Mucosa of gallbladder (tissue), 1 donor: ENCODE measurements around the gene SPTBN4. TPM values are rescaled to one million over a fixed set of nuclear protein-coding genes. Genes with fewer than 3 reads are reported as not detected.
"Not testable (repeated sequence)": the region's sequence is repeated elsewhere in the genome, so short reads cannot be mapped to it uniquely, and the experiment has no call there.

Experiments
- DNase-seq: peaks from one replicate; pipeline ENCODE4 v3.0.0-alpha.2; 2020; ENCODE audit warnings: low spot score
- total RNA-seq: library from RNA; stranded (reverse); gene quantifications from one replicate; pipeline ENCODE4 v1.2.1, GENCODE V29; 2021
- donor health status: DM: no; HTN: no; CAD: no.

SPTBN4 gene
- total RNA-seq, 1 donor from 2014 or later = 3.5 TPM

DNA sequence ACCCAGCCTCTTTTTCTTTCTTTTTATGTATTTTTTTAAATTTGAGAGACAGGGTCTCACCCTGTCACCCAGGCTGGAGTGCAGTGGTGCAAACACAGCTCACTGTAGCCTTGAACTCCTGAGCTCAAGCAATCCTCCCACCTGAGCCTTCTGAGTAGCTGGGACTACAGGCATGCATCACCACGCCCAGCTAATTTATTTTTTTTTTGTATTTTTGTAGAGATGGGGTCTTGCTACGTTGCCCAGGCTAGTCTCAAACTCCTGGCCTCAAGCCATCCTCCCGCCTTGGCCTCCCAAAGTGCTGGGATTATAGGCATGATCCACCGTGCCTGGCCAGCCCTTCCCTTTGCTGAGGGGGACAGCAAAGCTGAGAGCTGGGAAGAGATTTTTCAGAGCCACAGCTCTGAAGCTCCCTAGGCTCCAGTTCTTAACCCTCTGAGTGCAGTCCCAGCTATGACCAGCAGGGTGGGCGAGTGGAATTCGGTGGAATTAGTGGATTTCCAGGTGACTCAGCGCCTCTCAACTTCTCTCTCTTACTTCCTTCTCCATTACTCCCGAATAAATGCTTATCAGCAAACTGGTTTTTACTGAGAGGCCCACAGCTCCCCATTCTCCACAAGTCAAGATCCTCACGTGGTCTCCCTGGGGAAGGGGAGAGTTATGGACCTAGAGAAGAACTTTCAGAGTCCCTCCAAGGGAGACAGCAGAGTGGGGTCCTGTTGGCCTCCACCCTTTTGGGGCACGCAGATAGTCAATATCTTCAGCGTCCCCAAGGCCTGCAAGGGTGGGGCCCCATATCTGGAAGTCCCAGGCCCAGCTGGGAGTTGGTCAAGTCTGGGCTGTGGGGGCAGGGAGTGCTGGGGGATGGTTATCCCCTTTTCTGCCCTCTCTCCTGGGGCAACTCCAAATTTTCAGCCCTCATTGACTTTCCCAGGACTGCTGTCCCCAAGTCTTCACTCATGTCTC is 2.5 kb upstream of the SPTBN4 start:
- DNase-seq = peak; percentile 90

DNA sequence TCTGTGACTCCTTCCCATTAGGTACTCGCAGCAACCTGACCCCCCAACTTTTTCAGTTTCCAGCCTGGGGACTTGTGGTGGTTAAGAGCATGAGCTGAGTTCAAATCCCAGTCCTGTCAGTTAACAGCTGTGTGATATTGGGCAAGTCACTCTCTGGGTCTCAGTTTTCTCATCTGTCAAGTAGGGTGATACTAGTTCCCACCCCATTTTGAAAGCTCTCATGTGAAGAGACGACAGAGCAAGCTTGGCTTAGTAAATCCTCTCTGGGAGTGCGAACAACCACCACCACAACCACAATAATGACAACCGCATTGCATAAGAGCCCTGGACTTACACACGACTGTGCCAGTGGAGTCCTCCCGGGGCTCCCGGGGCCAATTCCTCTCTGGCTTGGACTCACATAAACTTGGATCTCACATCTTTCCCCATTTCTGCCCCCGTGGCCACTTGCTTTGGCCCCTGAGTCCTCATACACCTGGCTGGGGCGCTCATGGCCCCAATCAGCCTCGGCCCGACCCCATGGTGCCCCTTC is 1.7 kb upstream of the SPTBN4 start:
- no peak for DNase-seq

DNA sequence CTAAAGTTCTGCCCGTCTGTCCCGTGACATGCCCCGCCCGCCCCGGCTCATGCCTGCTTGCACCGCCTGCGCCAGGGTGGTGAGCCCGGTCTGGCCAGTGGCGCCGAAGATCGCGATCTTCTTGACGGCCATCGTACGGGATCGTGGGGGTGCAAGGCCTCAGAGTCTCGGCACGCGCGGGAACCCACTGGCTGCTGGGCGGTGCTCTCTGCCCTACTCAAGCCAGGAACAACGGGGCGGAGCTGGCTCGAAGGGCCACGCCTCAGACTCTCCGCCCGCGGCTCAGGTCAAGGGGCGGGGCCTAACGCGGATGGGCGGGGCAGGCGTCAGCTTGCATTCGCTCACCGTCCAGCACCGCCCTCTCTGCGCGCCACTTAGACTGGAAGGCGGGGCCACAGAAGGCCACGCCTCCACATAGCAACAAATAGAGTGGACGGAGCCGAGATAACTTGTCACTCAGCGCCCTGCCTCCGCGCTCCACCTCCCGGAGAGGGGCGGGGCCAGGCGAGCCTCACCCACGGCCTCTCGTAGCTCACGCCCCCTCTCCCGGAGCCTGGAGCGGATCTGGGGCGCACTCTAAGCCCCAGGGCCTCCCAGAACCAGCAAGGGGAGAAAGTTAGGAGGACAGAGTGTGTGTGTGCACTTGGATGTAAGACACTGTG is 1.1 kb upstream of the SPTBN4 start, which contains the start of gene BLVRB:
Gene BLVRB (minus strand): TSS at position 189 of the 662 bp plus-strand sequence. CDS start 57 bp downstream, at position 132.
- peak; percentile 100 for DNase-seq

DNA sequence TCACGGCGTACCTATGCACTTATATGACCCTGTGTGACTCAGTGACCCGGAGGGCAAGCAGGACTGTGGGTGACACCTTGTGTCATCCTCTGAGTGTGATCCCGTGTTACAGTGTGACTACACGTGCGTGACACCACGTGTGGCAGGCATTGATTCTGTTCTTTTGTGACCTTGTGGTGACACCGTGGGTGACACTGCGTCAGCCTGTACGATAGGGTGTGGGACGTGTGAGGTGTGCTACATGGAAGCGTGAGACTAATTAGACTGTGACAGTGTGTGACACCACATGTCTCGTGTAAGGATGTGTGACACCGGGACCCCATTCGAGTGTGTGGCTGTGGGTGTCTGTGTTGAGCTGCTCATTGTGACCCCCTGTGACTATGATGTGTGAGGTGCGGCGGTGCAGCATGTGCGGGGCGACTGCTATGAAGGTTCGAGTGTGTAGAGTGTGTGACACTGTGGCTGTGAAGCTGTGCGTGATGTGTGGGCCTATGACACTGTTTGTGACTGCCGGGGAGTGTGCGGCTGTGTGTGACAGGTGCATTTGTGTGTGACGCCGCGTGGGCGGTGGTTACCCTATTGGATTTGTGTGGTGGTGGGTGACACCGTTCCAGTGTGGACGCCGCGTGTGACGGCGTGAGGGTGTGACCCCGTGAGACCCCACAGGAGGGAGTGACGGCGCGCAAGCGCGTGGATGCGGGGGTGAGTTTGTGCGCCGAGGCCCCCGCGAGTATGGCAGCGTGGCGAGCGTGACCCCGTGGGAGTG is 399 bp upstream of the SPTBN4 start:
- peak; percentile 18 for DNase-seq

DNA sequence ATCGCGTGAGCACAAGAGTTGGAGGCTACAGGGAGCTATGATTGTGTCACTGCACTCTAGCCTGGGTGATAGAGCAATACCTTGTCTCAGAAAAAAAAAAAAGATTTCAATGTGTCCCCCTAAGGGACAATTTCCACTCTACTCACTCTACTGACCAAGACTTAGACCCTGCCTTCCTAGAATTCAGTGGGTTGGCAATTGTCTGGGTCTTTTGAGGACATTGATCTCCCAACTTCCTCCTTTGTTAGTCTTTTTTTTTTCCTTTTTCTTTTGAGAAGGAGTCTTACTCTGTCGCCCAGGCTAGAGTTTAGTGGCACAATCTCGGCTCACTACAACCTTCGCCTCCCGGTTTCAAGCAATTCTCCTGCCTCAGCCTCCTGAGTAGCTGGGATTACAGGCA is 2.2 kb downstream of the SPTBN4 start:
- no peak for DNase-seq

DNA sequence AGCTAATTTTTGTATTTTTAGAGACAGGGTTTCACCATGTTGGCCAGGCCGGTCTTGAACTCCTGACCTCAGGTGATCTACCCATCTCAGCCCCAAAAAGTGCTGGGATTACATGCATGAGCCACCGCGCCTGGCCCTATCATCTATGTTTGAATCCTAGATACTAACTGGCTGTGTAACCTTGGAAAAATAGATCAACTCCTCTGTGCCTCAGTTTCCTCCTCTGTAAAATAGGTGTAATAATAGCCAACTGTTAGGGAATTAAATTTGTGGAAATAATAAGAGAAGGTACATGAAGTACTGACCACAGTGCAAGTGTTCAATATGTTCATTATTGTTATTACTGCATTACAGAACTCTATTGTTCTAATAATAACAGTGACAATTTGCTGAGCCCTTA is 4.3 kb downstream of the SPTBN4 start:
- DNase-seq = no peak

DNA sequence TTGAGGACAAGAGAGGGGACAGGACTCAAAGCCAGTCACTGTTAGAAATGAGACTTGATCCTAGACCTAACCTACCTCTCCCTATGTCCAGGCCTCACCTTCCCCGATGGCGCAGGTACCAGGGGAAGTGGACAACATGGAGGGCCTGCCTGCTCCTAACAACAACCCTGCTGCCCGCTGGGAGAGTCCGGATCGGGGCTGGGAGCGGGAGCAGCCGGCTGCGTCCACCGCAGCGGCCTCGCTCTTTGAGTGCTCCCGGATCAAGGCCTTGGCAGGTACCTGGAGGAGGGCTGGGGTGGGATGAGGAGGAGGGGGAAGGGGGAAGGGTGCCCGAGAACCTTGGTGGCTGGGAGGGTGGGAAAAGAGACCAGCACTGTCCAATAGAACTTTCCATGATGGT is 5.7 kb downstream of the SPTBN4 start:
- no peak for DNase-seq

DNA sequence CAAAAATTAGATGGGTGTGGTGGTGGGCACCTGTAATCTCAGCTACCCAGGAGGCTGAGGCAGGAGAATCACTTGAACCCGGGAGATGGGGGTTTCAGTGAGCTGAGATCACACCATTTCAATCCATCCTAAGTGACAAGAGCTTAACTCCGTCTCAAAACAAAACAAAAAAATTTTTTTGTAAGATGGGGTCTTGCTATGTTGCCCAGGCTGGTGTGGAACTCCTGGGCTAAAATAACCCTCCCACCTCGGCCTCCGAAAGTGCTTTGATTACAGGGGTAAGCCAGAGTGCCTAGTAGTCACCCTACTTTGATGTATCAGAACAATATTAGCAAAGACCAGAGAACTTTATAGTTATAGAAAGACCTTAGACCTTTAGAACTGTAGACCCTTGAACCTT is 7.9 kb downstream of the SPTBN4 start:
- DNase-seq = no peak

DNA sequence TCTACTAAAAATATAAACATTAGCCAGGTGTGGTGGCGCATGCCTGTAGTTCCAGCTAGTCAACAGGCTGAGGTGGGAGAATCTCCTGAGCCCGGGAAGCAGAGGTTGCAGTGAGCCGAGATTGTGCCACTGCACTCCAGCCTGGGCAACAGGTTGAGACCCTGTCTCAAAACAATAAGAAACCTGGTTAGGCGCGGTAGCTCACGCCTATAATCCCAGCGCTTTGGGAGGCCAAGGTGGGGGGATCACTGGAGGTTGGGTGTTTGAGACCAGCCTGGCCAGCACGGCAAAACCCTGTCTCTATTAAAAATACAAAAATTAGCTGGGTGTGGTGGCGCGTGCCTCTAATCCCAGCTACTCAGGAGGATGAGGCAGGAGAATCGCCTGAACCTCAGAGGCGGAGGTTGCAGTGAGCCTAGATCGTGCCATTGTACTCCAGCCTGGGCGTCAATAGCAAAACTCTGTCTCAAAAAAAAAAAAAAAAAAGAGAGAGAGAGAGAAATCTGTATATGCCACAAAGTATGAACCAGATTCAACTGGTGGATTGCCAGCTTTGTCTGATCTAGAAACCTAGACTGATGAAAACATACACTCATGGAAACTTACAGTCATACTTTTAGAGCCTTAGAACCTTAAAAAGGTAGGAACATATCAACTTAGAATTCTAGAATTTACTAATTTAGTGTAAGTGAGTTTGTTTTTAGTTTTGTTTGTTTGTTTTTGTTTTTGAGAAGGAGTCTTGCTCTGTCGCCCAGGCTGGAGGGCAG is 9.3 kb downstream of the SPTBN4 start:
- DNase-seq = not testable (repeated sequence)

DNA sequence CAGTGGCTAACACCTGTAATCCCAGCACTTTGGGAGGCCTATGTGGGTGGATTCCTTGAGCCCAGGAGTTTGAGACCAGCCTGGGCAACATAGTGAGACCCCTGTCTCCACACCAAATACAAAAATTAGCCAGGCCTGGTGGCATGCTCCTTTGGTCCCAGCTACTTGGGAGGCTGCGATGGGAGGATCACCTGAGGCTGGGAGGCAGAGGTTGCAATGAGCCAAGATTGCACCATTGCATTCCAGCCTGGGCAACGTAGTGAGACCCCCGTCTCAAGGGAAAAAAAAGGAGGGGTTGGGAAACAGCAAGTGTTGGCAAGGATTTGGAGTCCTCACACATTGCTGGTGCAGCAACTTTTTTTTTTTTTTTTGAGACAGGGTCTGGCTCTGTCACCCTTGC is 19.2 kb downstream of the SPTBN4 start:
- no peak for DNase-seq

DNA sequence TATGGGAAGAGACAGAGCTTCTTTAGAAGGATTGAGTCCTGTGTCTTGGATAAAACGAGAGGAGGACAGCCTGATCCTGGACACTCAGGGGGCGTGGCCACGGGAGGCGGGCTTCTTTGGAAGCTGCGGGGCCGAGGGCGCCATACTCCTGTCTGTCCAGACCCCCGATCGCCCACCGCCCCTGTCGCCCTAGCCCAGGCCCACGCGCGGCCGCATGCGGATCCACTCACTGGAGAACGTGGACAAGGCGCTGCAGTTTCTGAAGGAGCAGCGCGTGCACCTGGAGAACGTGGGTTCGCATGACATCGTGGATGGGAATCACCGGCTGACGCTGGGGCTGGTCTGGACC is 23.1 kb downstream of the SPTBN4 start:
- DNase-seq = no peak

DNA sequence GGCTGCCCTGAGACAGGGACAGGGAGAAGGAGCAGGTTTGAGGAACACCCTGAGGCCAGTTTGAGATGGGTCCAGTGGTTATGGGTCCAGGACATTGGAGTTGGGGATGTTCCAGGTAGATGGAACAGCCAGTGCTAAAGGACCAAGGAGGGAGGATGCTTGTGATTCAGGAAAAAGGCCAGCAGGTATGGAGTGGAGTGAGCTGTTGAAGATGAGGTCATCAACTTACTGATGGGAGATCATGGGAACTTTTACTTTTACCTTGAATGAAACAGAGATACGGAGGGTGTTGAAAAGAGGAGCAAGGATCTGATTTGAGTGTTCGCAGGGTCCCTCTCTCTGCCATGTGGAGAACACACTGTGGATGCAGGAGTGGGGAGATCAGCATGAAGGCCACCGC is 25.5 kb downstream of the SPTBN4 start:
- no peak for DNase-seq

DNA sequence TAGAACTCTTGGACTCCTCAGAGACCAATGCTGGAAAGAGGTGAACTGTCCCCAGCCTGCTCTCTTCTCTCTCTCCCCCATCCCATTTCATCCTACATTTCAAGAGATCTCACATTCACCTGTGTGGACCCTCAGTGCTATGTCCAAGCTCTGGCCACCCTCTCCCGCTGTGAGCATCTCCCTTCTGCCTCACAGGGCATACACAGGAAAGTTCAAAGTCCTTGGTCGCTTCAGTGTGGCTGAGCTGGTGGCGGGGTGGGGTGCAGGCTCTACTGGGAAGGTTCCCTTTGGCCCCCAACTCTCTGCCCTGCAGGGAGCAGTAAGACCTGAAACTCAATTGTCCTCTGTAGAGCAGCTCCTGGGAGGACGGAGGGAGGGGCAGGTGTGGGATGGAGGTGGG is 27.0 kb downstream of the SPTBN4 start:
- DNase-seq = no peak

DNA sequence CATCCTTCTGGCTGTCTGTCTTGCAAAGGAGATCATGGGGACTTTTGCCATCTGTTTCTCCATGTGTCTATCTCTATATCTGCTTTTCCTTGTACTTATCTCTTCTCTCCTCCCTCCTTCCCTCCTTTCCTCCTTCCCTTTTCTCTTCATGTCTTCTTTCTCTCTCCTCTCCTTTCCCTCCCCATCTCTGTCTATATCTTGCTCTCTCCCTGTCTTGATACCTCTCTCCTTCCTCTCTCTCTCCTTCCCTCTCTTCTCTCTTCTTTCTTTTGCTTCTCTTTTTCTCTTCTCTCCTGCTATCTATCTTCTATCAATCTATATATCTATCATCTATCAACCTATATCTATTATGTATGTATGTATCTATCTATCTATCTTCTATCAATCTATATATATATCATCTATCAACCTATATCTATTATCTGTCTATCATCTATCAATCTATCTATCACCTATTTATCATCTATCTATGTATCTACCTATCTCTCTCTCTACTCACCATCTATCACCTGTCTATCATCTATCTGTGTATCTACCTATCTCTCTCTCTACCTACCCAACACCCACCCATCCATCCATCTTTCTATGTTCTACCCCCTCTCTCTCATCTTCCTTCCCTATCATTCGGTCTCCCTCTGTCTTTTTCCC is 27.5 kb downstream of the SPTBN4 start:
- no peak for DNase-seq

DNA sequence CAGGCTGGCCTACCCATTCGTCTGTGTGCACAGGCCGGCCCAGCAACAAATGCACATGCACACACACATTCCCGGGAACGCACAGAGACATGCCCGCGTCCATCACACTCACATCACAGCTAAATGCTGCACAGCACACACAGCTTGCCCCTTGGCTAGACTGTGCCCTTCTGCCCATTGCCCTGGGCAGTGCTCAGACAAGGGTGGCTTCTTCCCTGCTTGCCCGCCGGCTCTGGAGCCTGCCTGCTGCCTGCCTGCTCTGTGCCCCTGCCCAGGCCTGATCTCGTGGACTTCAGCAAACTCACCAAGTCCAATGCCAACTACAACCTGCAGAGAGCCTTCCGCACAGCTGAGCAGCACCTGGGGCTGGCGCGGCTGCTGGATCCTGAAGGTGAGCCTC is 30.4 kb downstream of the SPTBN4 start:
- DNase-seq = no peak

DNA sequence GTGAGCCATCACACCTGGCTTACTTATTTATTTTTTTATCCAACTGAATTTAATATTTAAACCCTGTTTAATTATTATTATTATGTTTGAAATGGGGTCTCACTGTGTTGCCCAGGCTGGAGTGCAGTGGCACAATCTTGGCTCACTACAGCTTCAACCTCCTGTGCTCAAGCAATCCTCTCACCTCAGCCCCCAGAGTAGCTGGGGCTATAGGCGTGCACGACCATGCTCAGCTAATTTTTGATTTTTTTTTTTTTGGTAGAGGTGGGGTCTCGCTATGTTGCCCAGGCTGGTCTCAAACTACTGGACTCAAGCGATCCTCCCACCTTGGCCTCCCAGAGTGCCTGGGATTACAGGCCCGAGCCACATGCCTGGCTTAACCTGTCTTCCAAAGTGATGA is 32.5 kb downstream of the SPTBN4 start:
- DNase-seq = no peak

DNA sequence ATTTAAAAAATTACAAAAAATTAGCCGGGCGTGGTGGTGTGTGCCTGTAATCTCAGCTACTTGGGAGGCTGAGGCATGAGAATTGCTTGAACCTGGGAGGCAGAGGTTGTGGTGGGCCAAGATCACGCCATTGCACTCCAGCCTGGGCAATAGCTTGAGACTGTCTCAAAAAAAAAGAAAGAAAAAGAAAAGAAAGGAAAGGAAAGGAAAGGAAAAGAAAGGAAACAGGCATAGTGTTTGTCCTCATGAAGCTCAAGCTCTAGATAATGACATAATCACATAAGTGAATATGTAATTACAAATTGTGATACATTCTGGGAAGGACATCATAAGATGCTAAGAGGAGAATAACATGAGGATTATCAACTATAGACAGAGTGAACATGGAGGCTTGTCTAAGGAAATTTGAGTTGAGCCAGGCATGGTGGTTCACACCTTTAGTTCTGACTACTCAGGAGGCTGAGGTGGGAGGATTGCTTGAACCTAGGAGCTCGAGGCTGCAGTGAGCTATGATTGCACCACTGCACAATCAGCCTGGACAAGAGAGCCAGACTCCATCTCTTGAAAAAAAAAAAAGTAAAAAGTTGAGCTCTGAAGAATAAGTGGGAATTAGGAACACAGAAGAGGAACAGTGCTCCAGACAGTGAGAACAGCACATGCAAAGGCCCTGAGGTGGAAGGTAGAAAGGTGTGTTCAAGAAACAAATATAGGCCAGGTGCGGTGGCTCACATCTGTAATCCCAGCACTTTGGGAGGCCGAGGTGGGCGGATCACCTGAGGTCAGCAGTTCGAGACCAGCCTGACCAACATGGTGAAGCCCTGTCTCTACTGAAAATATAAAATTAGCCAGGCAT is 34.1 kb downstream of the SPTBN4 start:
- not testable (repeated sequence) for DNase-seq

DNA sequence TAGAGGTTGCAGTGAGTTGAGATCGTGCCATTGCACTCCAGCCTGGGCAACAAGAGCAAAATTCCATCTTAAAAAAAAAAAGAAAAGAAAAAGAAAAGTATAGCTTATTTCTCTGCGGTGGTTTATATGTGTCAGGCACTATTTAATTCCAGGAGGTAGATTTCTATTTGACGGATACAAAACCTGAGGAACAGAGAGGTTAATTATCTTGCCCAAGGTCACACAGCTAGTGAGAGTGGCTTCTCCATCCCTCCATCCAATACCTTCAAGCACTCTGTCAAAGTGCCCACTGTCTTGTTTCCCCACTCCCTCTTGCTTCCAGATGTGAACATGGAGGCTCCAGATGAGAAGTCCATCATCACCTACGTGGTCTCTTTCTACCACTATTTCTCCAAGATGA is 34.8 kb downstream of the SPTBN4 start:
- no peak for DNase-seq

DNA sequence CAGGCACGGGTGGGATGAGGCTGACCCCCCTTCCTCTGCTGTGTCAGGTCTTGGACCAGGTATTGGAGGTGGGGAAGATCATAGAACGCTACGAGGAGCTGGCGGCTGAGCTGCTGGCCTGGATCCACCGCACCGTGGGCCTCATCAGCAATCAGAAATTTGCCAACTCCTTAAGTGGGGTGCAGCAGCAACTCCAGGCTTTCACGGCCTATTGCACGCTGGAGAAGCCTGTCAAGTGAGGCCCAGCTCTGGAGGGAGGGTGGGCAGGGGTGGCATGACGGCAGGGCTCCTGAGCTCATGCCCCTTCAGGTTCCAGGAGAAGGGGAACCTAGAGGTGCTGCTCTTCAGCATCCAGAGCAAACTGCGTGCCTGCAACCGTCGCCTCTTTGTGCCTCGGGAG is 35.3 kb downstream of the SPTBN4 start:
- DNase-seq = no peak
